GM19043 (cell line): ENCODE data around the gene NRXN2.
"Not testable (repeated sequence)": the region's sequence is repeated elsewhere in the genome, so short reads cannot be mapped to it uniquely, and the experiment has no call there.

ENCODE experiments used
- ATAC-seq: cut with Tn5 transposase; IDR thresholded peaks from one replicate; pipeline ENCODE4 v1.9.1; 2021; ENCODE audit warnings: low read depth; ENCODE audit not compliant: unreplicated experiment

Gene NRXN2

GRCh38 chr11:64577202-64577601, 145.8 kb downstream of the NRXN2 start:
- ATAC-seq: no peak

- no peak for ATAC-seq
Observed at GRCh38 chr11:64572143-64572542, 150.9 kb downstream of the NRXN2 start.

DNA sequence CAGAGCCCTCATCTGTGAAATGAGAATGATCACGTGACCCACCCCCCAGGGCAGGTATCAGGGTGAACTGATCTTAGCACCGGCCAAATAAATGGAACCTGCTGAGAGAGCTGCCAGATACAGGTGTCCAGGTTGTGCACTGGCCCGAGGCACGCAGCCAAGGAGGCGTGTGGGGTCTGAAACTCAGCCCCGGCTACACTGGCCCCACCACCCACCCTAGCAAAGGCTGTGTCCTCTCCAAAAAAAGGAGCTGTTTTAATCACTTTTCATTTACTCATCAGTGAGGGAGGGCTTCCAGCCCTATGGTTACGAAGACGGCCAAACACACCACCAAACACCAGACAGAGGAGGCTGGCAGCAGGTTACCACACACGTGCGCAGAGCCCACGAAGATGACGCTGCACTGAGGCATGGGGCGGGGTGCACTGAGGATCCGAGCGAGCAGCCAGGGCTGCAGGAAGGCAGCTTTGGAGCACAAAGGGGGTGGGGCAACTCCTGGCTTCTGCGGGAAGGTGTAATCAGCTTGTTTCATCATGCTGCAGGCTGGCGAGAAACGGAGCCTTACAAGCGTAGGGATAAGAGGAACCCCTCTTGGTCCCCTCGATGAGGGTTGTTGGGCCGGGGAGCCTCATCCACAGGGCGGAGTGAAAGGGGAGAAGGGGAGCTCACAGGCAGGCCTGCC, 151.4 kb downstream of the NRXN2 start:
- no peak for ATAC-seq

DNA sequence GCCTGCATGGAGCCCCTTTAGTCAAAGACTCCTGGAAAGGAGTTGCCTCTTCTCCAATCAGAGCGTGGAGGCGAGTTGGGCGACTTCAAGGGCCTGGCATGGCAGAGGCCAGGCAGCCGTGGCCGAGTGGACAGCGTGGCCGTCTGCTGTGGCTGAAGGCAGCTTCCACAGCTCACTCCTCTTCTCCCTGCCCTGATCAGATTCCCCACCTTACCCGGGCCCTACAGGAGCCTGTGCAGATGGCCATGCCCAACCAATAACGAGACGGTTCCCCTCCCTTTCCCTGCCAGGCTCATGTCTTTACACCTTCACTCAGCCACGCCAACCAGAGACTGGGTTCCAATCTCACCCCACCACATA, 152.0 kb downstream of the NRXN2 start:
- ATAC-seq: no peak

DNA sequence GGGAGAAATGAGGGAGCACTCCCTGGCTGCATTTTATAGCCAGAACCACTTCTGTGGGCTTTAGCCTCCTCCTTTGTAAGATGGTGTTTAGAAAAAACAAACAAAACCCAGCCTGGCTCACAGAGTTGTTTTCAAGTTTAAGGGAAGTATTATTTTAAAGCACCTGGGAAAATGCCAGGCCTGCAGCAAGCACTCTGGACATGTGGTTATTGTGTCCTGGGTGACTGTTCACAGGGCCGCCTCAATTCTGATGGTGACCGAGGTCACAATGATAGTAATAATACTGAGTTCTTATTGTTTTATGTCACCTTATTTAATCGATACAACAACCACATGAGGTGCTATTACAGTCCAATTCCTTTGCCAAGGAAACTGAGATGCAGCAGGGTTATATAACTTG, 152.7 kb downstream of the NRXN2 start:
- ATAC-seq: no peak

DNA sequence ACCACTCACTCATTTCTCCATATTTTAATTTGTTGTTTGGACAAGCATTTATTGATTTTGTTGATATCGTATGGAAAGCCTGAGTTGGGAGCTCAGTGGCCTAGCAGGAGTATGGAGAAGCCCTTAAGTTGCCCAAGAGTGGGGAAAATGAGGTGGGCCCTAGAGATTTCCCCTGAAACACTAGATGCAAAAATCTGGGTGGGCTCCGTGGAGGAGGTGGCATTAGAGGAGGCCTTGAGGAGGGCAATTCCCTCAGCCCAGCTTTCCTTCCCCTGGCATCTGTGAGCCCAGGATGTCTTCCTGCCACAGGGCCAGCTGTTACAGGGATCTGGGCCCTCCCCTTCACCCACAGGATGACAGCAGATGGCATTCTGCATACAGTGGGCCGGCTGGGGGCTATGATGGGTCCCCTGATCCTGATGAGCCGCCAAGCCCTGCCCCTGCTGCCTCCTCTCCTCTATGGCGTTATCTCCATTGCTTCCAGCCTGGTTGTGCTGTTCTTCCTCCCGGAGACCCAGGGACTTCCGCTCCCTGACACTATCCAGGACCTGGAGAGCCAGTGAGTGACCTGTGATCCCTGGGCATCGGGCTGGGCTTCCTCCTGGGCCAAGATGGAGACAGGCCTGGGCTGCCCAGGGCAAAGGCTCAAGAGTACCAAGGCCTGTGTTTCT, 153.6 kb downstream of the NRXN2 start:
- ATAC-seq: no peak

DNA sequence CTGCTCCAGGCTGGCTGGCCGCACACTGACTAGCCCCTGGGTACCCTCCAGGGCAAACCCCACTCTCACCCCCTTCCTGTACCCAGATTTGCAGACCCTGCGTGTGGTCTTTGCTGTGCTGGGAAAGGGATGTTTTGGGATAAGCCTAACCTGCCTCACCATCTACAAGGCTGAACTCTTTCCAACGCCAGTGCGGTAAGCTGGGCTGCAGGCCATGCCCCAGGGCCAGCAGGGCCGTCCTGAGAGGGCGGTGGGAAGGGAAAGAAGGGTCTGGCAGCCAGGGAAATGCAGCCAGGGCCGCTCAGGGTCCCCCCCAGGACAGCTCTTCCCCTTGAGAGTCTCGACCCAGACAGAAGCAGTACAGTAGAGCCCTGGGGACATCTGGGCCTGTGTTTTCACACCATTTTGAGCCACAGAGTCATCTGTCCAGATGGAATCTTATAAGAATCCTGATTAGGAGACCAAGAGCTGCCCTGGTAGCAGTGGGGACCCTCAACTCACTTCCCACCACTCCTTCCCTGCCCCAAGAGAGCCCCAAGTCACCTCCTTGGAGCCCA, 154.3 kb downstream of the NRXN2 start:
- no peak for ATAC-seq

DNA sequence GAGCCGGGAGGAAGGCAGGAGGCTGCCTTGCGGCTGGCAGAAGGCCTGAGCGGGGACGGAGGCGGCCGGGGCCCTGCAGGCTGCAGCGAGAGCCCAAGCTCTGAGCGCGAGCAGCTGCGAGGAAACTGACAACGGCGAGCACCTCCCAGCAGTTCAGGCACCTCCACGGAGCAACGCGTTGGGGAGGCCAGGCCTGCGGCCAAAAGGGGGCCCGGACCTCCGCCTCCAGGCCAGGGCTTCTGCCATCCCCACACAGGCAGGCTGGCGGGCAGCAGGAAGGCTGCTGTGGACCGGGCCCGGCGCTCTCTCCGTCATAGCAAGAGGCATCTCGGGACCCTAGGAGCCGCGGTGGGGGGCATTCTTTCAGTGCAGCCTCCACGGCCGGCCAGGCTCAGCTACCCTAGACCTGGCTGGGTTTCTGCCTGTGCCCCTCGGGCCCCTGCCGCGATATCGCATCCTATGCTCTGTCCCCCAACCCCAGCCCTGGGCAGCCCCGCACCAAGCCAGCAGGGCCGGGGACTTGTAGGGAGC, 154.9 kb downstream of the NRXN2 start:
- no peak for ATAC-seq

DNA sequence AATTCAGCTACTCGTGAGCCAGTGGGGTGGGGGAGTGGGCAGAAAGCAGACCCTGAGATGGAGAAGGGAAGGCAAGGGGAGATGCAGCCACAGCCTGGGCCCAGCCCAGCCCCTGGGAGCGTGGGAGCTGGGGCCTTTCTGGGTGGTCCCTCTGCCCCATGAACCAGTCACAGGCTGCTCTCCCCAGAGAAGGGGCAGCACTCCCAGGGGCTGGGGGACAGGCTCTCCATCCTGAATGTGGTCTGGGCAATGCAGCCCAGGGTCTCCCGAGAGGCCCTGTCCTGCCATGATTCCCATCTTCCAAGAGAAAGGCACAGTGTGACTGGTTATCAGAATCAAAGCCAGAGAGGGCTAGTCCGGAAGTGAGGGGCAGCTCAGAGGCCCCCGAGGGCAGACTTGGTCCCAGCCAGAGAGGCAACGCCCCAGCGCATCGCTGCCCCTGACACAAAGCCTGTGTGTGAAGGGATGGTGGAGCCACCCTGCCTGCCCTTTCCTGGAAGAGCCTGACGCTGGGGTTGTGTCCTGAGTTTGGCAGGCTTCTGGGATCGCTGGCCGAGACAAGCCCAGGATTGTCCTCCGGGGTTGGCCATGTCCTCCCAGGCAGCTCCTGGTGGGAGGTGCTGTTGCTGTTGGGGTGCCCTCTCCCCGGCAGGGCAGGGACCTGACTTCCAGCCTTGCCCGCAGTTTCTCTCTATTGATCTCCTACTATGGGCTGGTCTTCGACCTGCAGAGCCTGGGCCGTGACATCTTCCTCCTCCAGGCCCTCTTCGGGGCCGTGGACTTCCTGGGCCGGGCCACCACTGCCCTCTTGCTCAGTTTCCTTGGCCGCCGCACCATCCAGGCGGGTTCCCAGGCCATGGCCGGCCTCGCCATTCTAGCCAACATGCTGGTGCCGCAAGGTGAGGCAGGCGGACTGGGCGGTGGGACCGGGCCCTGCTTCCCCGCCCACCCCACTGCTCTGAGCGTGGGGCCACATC, 155.8 kb downstream of the NRXN2 start:
- no peak for ATAC-seq

GRCh38 chr11:64566042-64566914, 156.7 kb downstream of the NRXN2 start:
- ATAC-seq: no peak

DNA sequence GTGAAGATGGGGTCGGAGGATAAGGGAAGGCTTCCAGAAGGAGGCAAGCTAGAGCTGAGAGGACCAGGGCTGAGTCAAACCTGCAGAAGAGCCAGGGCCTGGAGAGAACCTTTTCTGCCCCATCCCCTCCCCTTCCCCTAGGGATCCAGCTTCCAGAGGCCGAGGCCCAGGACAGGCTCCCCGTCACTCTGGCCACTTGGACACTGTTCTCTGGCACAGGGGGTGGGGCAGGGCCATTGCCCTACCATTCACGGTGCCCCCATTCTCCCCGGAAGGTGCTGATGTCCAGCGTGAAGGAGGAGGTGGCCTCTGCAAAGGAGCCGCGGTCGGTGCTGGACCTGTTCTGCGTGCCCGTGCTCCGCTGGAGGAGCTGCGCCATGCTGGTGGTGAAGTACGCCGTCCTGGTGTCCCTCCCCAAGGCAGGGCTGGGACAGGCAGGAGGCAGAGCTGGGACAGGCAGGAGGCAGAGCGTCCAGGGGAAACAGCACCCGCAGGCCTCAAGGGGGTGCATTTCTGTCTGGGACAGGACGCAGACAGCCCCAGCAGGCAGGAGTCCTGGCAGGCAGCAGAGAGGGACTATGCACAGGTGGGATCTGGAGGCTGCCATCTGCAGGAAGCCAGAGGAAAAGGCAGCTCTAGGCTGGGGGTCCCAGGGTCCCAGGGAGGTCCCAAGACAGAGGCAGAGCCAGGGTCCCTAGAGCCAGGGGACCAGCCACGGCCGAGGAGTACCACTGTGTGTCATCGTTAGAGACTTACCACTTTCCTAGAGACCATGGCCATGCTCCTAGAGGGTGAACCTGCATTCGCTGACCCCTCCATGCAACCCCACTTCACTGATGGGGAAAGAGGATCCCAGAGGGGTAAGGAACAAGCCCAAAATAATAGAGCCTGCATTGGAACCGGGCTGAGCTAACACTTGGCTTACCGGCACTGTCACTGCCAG, 157.8 kb downstream of the NRXN2 start:
- no peak for ATAC-seq

GRCh38 chr11:64564419-64564818, 158.6 kb downstream of the NRXN2 start:
- no peak for ATAC-seq

DNA sequence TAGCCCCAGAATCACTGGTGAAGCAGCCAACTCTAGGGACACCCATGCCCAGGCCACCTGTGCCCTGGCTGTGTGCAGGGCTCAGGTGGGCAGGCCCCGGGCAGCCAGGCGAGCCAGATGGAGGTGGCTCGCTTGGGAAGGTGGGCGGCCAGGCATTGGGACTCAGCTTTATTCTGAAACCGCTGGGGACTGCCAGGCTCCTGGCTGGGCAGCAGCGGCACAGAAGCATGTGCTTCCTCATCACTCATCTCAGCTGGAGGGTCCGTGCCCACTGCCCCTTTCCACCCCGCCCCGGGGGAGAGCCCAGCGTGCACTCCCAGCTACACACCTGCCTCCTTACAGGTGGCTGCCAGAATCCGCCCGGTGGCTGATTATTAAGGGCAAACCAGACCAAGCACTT, 159.0 kb downstream of the NRXN2 start:
- no peak for ATAC-seq

DNA sequence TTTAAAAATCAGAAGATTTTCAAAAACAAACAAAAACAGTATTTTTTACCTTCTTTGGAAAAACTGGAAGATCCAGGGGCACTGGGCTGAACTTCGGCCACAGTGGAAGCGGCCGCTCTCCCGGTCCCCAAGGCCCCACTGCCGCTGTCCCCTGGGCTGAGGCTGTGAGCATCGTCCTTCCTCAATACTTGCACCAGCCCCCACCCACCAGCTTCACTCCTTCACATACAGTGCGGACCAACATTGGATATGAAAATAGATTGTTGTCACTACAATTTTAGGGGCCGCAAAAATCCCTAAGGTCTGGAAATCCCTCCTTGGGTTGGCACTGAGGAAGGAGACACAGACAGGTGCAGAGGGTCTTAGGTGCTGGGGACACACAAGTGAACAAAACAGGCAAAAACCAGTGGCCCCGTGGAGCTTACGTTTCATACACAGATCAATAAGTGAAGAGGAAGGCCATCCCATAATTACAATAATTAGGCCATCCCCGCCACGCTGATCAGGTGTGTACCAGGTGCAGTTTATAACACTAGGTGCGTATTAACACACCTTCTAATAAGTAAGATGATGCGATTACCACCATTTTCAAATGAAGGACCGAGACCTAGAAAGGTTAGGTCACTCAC, 160.2 kb downstream of the NRXN2 start:
- no peak for ATAC-seq

- no peak for ATAC-seq
Observed at GRCh38 chr11:64561984-64562722, 160.8 kb downstream of the NRXN2 start.

- not testable (repeated sequence) for ATAC-seq
Observed at GRCh38 chr11:64561429-64561828, 161.6 kb downstream of the NRXN2 start.

GRCh38 chr11:64560941-64561340, 162.1 kb downstream of the NRXN2 start:
- no peak for ATAC-seq
